Measurements from ENCODE around the gene PCIF1. TPM values are rescaled to one million over a fixed set of nuclear protein-coding genes. Genes with fewer than 3 reads are reported as not detected.
"Not testable (repeated sequence)": the region's sequence is repeated elsewhere in the genome, so short reads cannot be mapped to it uniquely, and the experiment has no call there.

The PCIF1 gene
- polyA plus RNA-seq, 3 donors: 41.0 to 54.9 (median 50.4) TPM

- Mint-ChIP-seq H3K27ac (no peak overlapping the region), H3K27me3 (ENCODE audit: low read depth in 3 of 3) (no peaks in the 10 kb centered on the region), H3K4me1 (no peaks in the 10 kb centered on the region), H3K4me3 (no peak overlapping the region), H3K36me3 (peaks cover 73 to 92% of the 10 kb centered on the region in 2 donors), H3K9me3 (no peaks in the 10 kb centered on the region)
- H4K20me1 ChIP-seq (ENCODE audit: insufficient read depth, low read length): peaks cover 22% of the 10 kb centered on the region
- no peaks in the 10 kb centered on the region for H3K79me2 ChIP-seq (ENCODE audit: insufficient read depth, low read length)
- TF ChIP-seq CTCF (IDR thresholded peaks at IDR 0.05): no peak
- intact Hi-C loops (cut with micrococcal nuclease): no loop called here
- no peak overlapping the region for H3K27ac ChIP-seq (ENCODE audit: low read depth in 1 of 2, low read length in 2 of 2)
- peaks cover 76 to 90% of the 10 kb centered on the region in 2 donors for H3K36me3 ChIP-seq (replicated peaks in 1 of 2; ENCODE audit: control insufficient read depth in 1 of 2, insufficient read depth in 2 of 2, low read length in 2 of 2)
- no peaks in the 10 kb centered on the region for H3K27me3 ChIP-seq (ENCODE audit: control insufficient read depth in 2 of 2, insufficient read depth in 2 of 2, low read length in 2 of 2)
- no peak overlapping the region for H3K4me2 ChIP-seq (replicated peaks; ENCODE audit: extremely low read depth, low read length, poor library complexity, severe bottlenecking)
- 96% methylated on average over 7 of the region's 9 CpGs for WGBS (ENCODE audit: insufficient coverage)
- DNase-seq: peak in 1 of 3 donors; percentile 3
- H3K9me3 ChIP-seq (replicated peaks in 1 of 2; ENCODE audit: control insufficient read depth in 1 of 2, insufficient read depth in 1 of 2, low read length in 2 of 2): no peaks in the 10 kb centered on the region
- no peak overlapping the region for H3K9ac ChIP-seq (ENCODE audit: insufficient read depth, low read length, poor library complexity, severe bottlenecking)
- no peaks in the 10 kb centered on the region for H3K4me1 ChIP-seq (ENCODE audit: control insufficient read depth in 1 of 2, insufficient read depth in 2 of 2, low read length in 2 of 2)
- no peak overlapping the region for H3K4me3 ChIP-seq (replicated peaks in 1 of 3; ENCODE audit: low read depth in 2 of 3, low read length in 3 of 3)
- H2AFZ ChIP-seq (ENCODE audit: insufficient read depth, low read depth, low read length, poor library complexity, severe bottlenecking): no peak overlapping the region
Observed at GRCh38 chr20:45953672-45954071, 19.2 kb downstream of the PCIF1 start.

- H3K4me1 ChIP-seq (ENCODE audit: control insufficient read depth in 1 of 2, insufficient read depth in 2 of 2, low read length in 2 of 2); H3K9me3 ChIP-seq (replicated peaks in 1 of 2; ENCODE audit: control insufficient read depth in 1 of 2, insufficient read depth in 1 of 2, low read length in 2 of 2); DNase-seq; H3K4me3 Mint-ChIP-seq; H3K9ac ChIP-seq (ENCODE audit: insufficient read depth, low read length, poor library complexity, severe bottlenecking); H3K4me1 Mint-ChIP-seq; H3K27me3 ChIP-seq (ENCODE audit: control insufficient read depth in 2 of 2, insufficient read depth in 2 of 2, low read length in 2 of 2); H3K27ac ChIP-seq (ENCODE audit: low read depth in 1 of 2, low read length in 2 of 2); H4K20me1 ChIP-seq (ENCODE audit: insufficient read depth, low read length); H3K79me2 ChIP-seq (ENCODE audit: insufficient read depth, low read length); H3K9me3 Mint-ChIP-seq; H3K4me3 ChIP-seq (replicated peaks in 1 of 3; ENCODE audit: low read depth in 2 of 3, low read length in 3 of 3); H3K27me3 Mint-ChIP-seq (ENCODE audit: low read depth in 3 of 3); H2AFZ ChIP-seq (ENCODE audit: insufficient read depth, low read depth, low read length, poor library complexity, severe bottlenecking); intact Hi-C loops (cut with micrococcal nuclease); H3K4me2 ChIP-seq (replicated peaks; ENCODE audit: extremely low read depth, low read length, poor library complexity, severe bottlenecking): not testable (repeated sequence)
- 100% methylated on average over 3 of the region's 10 CpGs for WGBS (ENCODE audit: insufficient coverage)
- H3K36me3 ChIP-seq (replicated peaks in 1 of 2; ENCODE audit: control insufficient read depth in 1 of 2, insufficient read depth in 2 of 2, low read length in 2 of 2): peaks cover 77 to 90% of the 10 kb centered on the region in 2 donors
- H3K36me3 Mint-ChIP-seq: peaks cover 77 to 92% of the 10 kb centered on the region in 2 donors
- peak overlapping the region in 2 of 7 donors; percentile 7 to 38 for H3K27ac Mint-ChIP-seq
Observed at GRCh38 chr20:45956326-45956725, 21.8 kb downstream of the PCIF1 start.

All from CD14-positive monocyte (primary cell).